GM23338 (cell line): ENCODE measurements around the gene MDGA2. TPM values are rescaled to one million over a fixed set of nuclear protein-coding genes. Genes with fewer than 3 reads are reported as not detected.
A peak's percentile ranks its signal among the peaks of the same experiment; 100 is the strongest.

Source experiments
- ATAC-seq: fragments of 200-7000 bp; cut with Tn5 transposase; 3 replicates; pipeline ENCODE4 v1.9.1; 2020
- DNase-seq: peaks from one replicate; pipeline ENCODE4 v3.0.0-alpha.2; 2015; ENCODE audit warnings: low spot score
- H2AFZ ChIP-seq: fragments of 200-600 bp; sonication (generic); 2 replicates; pipeline ENCODE4 v1.8.0; 2016; ENCODE audit warnings: antibody characterized with exemption, mild to moderate bottlenecking, moderate library complexity
- H3F3A ChIP-seq: fragments of 200-600 bp; sonication (generic); replicated peaks from 2 replicates; pipeline ENCODE4 v1.8.0; 2017; ENCODE audit warnings: antibody characterized with exemption, mixed run types, low read depth
- H3K27ac ChIP-seq: fragments of 200-600 bp; sonication (generic); 2 replicates; pipeline ENCODE4 v1.6.1; 2016; ENCODE audit warnings: low read depth
- H3K27me3 ChIP-seq: fragments of 200-600 bp; sonication (generic); 2 replicates; pipeline ENCODE4 v1.8.0; 2016; ENCODE audit warnings: mild to moderate bottlenecking, mixed run types, moderate library complexity; ENCODE audit not compliant: insufficient read depth
- H3K36me3 ChIP-seq: fragments of 200-600 bp; sonication (generic); 2 replicates; pipeline ENCODE4 v1.8.0; 2016; ENCODE audit warnings: mild to moderate bottlenecking; ENCODE audit not compliant: insufficient read depth
- H3K4me1 ChIP-seq: fragments of 200-600 bp; sonication (generic); 2 replicates; pipeline ENCODE4 v1.8.0; 2016; ENCODE audit warnings: mild to moderate bottlenecking, moderate library complexity; ENCODE audit not compliant: insufficient read depth
- H3K4me2 ChIP-seq: fragments of 200-600 bp; sonication (generic); 2 replicates; pipeline ENCODE4 v1.7.1; 2017; ENCODE audit warnings: mixed run types
- H3K4me3 ChIP-seq: fragments of 200-600 bp; sonication (generic); 2 replicates; pipeline ENCODE4 v1.6.1; 2016; ENCODE audit warnings: mixed run types
- H3K79me2 ChIP-seq: fragments of 200-600 bp; sonication (generic); replicated peaks from 2 replicates; pipeline ENCODE4 v1.8.0; 2017; ENCODE audit warnings: mild to moderate bottlenecking; ENCODE audit not compliant: insufficient read depth
- H3K9me2 ChIP-seq: fragments of 200-600 bp; sonication (generic); 2 replicates; pipeline ENCODE4 v1.8.0; 2017; ENCODE audit not compliant: insufficient read depth
- H4K20me1 ChIP-seq: fragments of 200-600 bp; sonication (generic); replicated peaks from 2 replicates; pipeline ENCODE4 v1.8.0; 2017; ENCODE audit warnings: mild to moderate bottlenecking; ENCODE audit not compliant: insufficient read depth
- H3K27ac Mint-ChIP-seq: 2 replicates; pipeline ENCODE4 v1.8.0; 2020; ENCODE audit warnings: inconsistent platforms, mild to moderate bottlenecking, moderate library complexity, mixed read lengths
- H3K27me3 Mint-ChIP-seq: 3 replicates; pipeline ENCODE4 v1.8.0; 2022; ENCODE audit warnings: low read depth, mild to moderate bottlenecking, moderate library complexity, mixed read lengths, inconsistent platforms; ENCODE audit not compliant: insufficient read depth, poor library complexity
- H3K36me3 Mint-ChIP-seq: 3 replicates; pipeline ENCODE4 v1.8.0; 2021; ENCODE audit warnings: low read depth, mild to moderate bottlenecking, inconsistent platforms, moderate library complexity, mixed read lengths
- H3K4me1 Mint-ChIP-seq: 3 replicates; pipeline ENCODE4 v1.8.0; 2020; ENCODE audit warnings: mild to moderate bottlenecking, inconsistent platforms, mixed read lengths
- H3K4me3 Mint-ChIP-seq: 3 replicates; pipeline ENCODE4 v1.8.0; 2021; ENCODE audit warnings: moderate library complexity, mild to moderate bottlenecking, inconsistent platforms, mixed read lengths
- H3K9me3 Mint-ChIP-seq: 3 replicates; pipeline ENCODE4 v1.8.0; 2020; ENCODE audit warnings: moderate library complexity, mild to moderate bottlenecking, inconsistent platforms, mixed read lengths
- CTCF ChIP-seq, 2 experiments: fragments of 200-600 bp in 1 of 2; sonication (generic) in 1 of 2; conservative IDR thresholded peaks; 2 replicates each; pipeline versions ENCODE4 v1.5.1 to v1.6.1; 2016 to 2017; ENCODE audit warnings: antibody characterized with exemption in 2 of 2, low read depth in 2 of 2, mild to moderate bottlenecking in 2 of 2, moderate library complexity in 1 of 2
- ETS1 ChIP-seq: IDR thresholded peaks from 2 replicates; pipeline ENCODE4 v1.6.1; 2016; ENCODE audit warnings: antibody characterized with exemption
- JUNB ChIP-seq: IDR thresholded peaks from one replicate; pipeline ENCODE4 v1.6.1; 2016; ENCODE audit warnings: antibody characterized with exemption; ENCODE audit not compliant: unreplicated experiment
- NANOG ChIP-seq: IDR thresholded peaks from 2 replicates; pipeline ENCODE4 v1.6.1; 2016; ENCODE audit warnings: antibody characterized with exemption, borderline replicate concordance
- POLR2AphosphoS5 ChIP-seq: IDR thresholded peaks from 2 replicates; pipeline ENCODE4 v1.6.1; 2016; ENCODE audit warnings: antibody characterized with exemption, low read depth
- REST ChIP-seq: IDR thresholded peaks from one replicate; pipeline ENCODE4 v1.6.1; 2018; ENCODE audit warnings: antibody characterized with exemption; ENCODE audit not compliant: unreplicated experiment
- ZNF114 ChIP-seq: fragments of 250-450 bp; sonication (Bioruptor Pico); IDR thresholded peaks from 2 replicates; pipeline ENCODE4 v1.5.0; 2020; ENCODE audit warnings: mild to moderate bottlenecking, moderate library complexity
- ZNF331 ChIP-seq: fragments of 250-450 bp; sonication (Bioruptor Pico); IDR thresholded peaks from 2 replicates; pipeline ENCODE4 v1.5.0; 2020; ENCODE audit warnings: low read depth, mild to moderate bottlenecking, moderate library complexity
- polyA plus RNA-seq: library from polyadenylated mRNA; unstranded; fragments of >200 nt; fragmentation: Nextera tagmentation; extraction: Ambion mirVana; gene quantifications from 2 replicates; pipeline ENCODE4 v1.2.1, GENCODE V29; 2016
- total RNA-seq: library from RNA; depleted of rRNA; stranded (reverse); fragments of >200 nt; shearing (Covaris generic); gene quantifications from 2 replicates; pipeline ENCODE4 v1.2.3, GENCODE V29; 2014

Gene MDGA2
- total and polyA plus RNA-seq, 2 experiments from 2014 or later: 0.68 to 1.7 TPM

GRCh38 chr14:47208434-47208833 lies 467.0 kb downstream of the MDGA2 start (continued):
- TF ChIP-seq REST (no peak), CTCF (conservative IDR thresholded peaks at IDR 0.05; ENCODE audit: low read depth in 2 of 2) (no peak), ETS1 (no peak), JUNB (no peak), NANOG (no peak)

GRCh38 chr14:47207617-47208016 lies 467.8 kb downstream of the MDGA2 start:
- no peaks in the 10 kb centered on the region; the same call in 2 of the 3 replicates for H3K9me3 Mint-ChIP-seq
- peak overlapping the region; percentile 25; the same call in 1 of the 2 replicates for H3K27ac Mint-ChIP-seq
- Histone ChIP-seq H3K4me1 (no peaks in the 10 kb centered on the region), H3K9me2 (no peaks in the 10 kb centered on the region; the same call in 1 of the 2 replicates), H4K20me1 (no peaks in the 10 kb centered on the region), H3K36me3 (no peaks in the 10 kb centered on the region), H3K79me2 (no peaks in the 10 kb centered on the region), H3F3A (no peaks in the 10 kb centered on the region), H2AFZ (no peak overlapping the region; the same call in 1 of the 2 replicates), H3K27me3 (no peaks in the 10 kb centered on the region), H3K4me3 (no peak overlapping the region), H3K27ac (no peak overlapping the region), H3K4me2 (no peak overlapping the region)
- no peak for TF ChIP-seq POLR2AphosphoS5
- TF ChIP-seq ZNF114 (CRISPR knock-in tag): no peak
- TF ChIP-seq ZNF331 (CRISPR knock-in tag): no peak
- TF ChIP-seq JUNB: no peak
- TF ChIP-seq CTCF (conservative IDR thresholded peaks at IDR 0.05; ENCODE audit: low read depth in 2 of 2): peak in 1 of 2 experiments; percentile 30; a peak in 3 of 4 replicates
- peak; percentile 10 for DNase-seq
- no peaks in the 10 kb centered on the region; the same call in 2 of the 3 replicates for H3K4me1 Mint-ChIP-seq
- no peak overlapping the region for H3K4me3 Mint-ChIP-seq
- no peaks in the 10 kb centered on the region for H3K27me3 Mint-ChIP-seq
- no peak for ATAC-seq
- no peaks in the 10 kb centered on the region for H3K36me3 Mint-ChIP-seq
